GM19328 (cell line): ENCODE results near the gene LTB4R.

Experiments
- ATAC-seq: cut with Tn5 transposase; IDR thresholded peaks from one replicate; pipeline ENCODE4 v1.9.1; 2021; ENCODE audit warnings: mild to moderate bottlenecking, moderate library complexity; ENCODE audit not compliant: unreplicated experiment

LTB4R gene

GRCh38 chr14:24366721-24367513 lies 55.6 kb downstream of the LTB4R start:
- peak; percentile 59 for ATAC-seq
